ENCODE results near the gene RTL10.

DNA sequence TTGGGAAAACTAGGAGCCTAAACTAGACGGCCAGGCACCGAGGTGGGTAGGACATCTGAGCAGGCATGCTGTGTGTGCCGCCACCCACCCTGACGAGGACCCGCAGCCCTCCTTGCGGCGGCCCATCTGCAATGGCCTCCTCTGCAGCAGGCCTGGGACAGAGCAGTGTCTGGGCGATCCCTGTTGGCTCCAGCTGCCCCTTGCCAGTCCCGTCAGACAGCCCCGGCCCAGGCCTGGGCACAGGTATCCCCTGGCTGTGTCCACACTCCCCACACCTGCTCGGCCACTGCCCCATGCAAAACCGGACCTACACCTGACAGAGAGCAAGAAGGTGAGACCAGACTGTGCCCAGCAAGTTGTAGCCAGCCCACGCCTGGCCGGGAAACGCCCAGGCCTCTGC lies 38.7 kb upstream of the RTL10 start:
- TF ChIP-seq POLR2A (IDR thresholded peaks at IDR 0.05): no peak
- TF ChIP-seq, protein P1, sequence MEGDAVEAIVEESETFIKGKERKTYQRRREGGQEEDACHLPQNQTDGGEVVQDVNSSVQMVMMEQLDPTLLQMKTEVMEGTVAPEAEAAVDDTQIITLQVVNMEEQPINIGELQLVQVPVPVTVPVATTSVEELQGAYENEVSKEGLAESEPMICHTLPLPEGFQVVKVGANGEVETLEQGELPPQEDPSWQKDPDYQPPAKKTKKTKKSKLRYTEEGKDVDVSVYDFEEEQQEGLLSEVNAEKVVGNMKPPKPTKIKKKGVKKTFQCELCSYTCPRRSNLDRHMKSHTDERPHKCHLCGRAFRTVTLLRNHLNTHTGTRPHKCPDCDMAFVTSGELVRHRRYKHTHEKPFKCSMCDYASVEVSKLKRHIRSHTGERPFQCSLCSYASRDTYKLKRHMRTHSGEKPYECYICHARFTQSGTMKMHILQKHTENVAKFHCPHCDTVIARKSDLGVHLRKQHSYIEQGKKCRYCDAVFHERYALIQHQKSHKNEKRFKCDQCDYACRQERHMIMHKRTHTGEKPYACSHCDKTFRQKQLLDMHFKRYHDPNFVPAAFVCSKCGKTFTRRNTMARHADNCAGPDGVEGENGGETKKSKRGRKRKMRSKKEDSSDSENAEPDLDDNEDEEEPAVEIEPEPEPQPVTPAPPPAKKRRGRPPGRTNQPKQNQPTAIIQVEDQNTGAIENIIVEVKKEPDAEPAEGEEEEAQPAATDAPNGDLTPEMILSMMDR (IDR thresholded peaks at IDR 0.05): no peak
